OCI-LY7 (cell line): ENCODE results near the gene CARNS1.

ENCODE experiments used
- CTCF ChIP-seq: fragments of 200-600 bp; sonication (generic); conservative IDR thresholded peaks from 2 replicates; pipeline ENCODE4 v1.5.1; 2014; ENCODE audit warnings: mild to moderate bottlenecking, antibody characterized with exemption, low read length, moderate library complexity, mixed read lengths
- EZH2phosphoT487 ChIP-seq: fragments of 200-600 bp; sonication (generic); IDR thresholded peaks from 2 replicates; pipeline ENCODE4 v1.6.1; 2018; ENCODE audit warnings: low read depth, borderline replicate concordance, mild to moderate bottlenecking, mixed run types, antibody characterized with exemption, low read length, moderate library complexity, mixed read lengths

GRCh38 chr11:67428052-67429001 lies 12.8 kb downstream of the CARNS1 start, which contains the start of gene RPS6KB2:
- no peak for TF ChIP-seq CTCF
- no peak for TF ChIP-seq EZH2phosphoT487
